GM18508 (cell line): ENCODE measurements around the gene METTL16.

Source experiments
- ATAC-seq: cut with Tn5 transposase; IDR thresholded peaks from one replicate; pipeline ENCODE4 v1.9.1; 2021; ENCODE audit warnings: moderate number of reproducible peaks; ENCODE audit not compliant: insufficient read depth, unreplicated experiment

METTL16 gene

GRCh38 chr17:2419486-2419885 lies 92.2 kb downstream of the METTL16 start:
- ATAC-seq: no peak

DNA sequence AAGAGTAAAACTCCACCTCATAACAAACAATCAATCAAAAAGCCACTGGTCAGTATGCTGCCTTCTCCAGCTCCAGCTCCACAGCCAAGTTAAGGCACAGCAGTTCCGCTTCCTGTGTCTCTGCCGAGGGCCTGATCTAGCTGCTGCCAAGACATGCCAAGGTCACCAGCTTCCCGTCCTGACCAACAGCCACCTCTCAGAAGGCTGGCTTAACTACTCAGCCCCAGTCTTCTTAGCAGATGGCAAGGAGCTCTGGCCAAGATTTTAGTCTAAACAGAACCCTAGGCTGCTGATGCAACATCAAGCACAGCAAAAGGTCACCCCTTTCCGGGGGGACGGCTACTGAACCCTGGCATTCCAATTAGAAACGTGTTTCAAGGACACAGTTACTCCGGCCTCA lies 93.1 kb downstream of the METTL16 start:
- no peak for ATAC-seq

GRCh38 chr17:2416010-2416734 lies 95.5 kb downstream of the METTL16 start:
- no peak for ATAC-seq

- no peak for ATAC-seq
These were observed 96.6 kb downstream of the METTL16 start for GRCh38 chr17:2415081-2415480.

GRCh38 chr17:2414446-2415064 lies 97.1 kb downstream of the METTL16 start:
- ATAC-seq: no peak

GRCh38 chr17:2412561-2413021 lies 99.1 kb downstream of the METTL16 start:
- no peak for ATAC-seq

- no peak for ATAC-seq
These were observed 100.7 kb downstream of the METTL16 start for GRCh38 chr17:2410951-2411350.

DNA sequence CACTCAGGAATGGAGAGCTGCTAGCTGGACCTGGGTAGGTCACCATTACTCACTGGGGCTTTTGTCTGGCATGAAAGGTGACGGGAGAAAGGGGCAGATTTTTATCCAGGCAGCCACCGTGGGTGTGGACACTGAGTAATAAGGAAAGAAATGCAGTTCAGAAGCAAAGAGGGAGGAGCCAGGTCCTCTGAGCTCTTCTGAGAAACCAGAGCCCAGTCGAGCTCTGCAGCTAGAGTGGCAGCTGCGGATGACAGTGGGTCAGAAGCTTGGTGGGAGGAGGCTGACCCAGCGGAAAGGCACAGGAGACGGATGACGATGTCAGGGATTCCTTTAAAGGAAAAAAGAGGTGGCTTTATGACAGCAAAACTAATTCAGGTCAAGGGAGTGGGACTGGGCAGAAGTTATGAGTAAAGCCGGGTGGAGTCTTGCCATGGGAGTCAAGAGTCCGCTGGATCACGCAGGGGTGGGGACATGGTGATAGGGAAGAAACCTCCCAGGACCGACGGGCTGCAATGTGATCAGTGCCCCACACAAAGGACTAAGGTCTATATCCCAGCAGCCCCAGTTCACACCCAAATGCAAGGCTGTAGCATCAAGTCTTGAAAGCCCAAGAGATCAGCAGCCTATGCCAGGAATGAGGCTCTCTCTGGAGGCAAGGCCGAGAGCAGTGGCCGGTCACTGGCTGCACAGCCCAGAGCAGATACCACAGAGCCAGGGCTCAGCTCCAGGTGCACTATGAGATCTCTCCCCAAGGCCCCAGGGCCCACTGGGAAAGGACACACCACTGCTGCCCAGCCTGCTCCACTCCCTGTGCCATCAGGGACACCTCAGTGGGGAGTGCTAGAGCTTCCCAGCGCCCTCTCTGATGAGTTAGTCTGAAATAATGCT lies 104.5 kb downstream of the METTL16 start:
- ATAC-seq: no peak

DNA sequence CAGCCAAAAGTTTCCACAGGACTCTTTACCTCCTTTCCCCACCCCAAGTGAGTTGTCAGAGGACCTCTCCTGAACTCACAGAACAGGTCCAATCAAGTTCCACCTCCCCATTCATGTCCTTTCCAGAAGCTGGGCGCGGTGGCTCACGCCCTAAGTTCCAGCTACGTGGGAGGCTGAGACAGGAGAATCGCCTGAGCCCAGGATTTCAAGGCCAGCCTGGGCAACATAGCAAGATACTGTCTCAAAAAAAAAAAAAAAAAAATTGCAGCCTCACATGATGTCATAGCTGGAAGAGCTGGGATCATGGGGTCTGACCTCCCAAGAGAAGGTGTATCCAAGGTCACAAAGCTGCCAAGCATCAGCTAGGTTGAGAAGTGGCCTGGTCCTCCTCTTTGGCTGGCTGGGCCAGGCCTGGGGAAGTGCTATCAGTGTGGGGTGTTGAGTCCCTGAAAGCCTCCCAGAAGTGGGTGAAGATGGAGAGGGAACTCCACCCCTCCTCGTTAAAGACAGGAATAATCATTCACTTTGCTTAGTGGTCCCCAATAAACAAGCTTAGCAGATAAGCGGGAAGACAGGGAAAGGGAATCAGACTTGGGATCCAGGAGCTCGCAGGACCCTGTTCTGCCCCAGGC lies 105.3 kb downstream of the METTL16 start:
- ATAC-seq: no peak

DNA sequence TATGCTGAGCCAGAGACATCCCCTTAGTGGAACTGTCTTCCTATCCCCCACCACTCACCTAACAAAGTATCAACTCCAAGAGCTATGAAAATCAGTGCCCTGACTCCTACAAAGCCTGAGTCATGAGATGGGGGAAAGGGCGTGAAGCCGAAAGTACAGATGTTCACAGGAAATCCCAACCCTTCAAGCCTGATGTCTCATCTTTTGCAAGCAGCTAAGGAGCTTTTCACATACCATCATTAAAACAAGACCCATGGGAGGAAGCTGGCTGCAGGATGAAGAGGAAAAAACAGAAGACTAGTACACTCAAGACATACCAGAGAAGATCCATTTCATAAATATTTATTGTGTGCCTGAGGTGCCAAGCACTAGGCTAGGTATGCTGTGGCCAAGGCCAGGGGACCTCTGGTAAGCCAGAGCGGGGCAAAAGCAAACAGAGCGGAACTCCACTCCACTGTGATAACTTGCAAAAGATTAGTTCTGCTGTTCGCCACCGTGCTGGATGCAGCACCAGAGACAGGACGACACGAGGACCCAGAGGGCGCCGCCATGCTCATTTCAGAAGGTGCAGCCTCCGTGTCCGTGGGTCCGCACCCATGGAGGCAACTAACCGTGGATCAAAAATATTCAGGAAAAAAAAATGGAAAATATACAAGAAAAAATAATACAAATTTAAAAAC lies 106.3 kb downstream of the METTL16 start:
- no peak for ATAC-seq

DNA sequence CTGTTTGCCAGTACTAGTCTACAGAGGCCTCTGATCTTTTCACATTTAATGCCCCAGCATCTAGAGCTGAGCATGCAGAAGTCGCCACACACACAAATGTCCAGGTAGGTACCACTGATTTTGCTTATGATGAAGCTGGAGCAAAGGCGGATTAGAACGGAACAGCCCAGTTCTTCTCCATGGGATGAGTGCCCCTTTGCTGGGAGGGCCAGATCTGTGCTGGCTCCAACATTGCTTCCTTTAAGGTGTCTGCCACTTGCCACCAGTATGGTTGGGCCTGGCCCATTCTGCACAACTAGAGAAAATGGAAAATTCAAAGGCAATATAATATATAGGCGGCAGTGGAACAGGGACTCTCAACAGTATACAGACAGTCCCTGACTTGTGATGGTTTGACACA lies 108.6 kb downstream of the METTL16 start:
- no peak for ATAC-seq

- ATAC-seq: no peak
These were observed 109.1 kb downstream of the METTL16 start for GRCh38 chr17:2402544-2402943.

DNA sequence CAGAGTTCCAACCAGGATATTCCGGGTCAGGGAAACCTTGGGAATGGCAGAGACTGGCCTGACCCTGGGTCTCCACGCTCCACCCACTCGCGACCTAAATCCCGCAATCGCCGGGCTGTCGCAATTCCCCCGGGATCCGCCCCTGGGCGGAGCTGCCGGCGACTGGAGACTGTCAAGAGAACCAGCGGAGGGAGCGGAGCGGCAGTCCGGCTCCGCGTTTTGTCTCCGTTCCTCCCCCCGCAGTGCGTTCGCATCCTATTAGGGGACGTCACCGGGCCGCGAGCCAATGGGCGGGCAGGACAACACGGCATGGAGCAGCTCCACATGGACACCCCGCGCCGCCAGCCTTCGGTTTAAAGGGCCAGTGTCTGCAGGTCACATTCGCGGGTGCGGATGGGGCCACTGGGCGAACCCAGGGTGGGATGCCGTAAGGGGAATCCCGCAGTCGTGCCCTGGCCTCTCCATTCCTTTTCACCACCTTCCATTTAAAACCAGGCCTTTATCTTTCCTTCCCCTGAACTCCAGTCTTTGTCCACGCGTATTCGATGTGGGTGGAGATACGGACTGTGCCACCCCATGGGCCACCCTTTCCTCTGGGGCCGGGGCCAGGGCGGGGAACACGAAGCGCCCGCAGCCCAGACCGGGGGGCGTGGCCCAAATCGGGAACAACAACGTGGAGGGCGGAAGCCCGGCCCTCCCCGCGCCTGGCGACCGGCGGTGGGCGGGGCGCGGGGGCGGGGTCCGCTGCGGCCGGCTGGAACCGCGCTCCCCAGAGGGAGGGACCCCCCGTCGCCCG lies 110.1 kb downstream of the METTL16 start:
- ATAC-seq: peak; percentile 30

- ATAC-seq: peak; percentile 15
These were observed 110.7 kb downstream of the METTL16 start, which contains the start of gene MNT for GRCh38 chr17:2400877-2401425. MNT (minus strand) TSS chr17:2401060; CDS start chr17:2400712, 348 bp downstream.

- no peak for ATAC-seq
These were observed 111.2 kb downstream of the METTL16 start for GRCh38 chr17:2400474-2400866.

DNA sequence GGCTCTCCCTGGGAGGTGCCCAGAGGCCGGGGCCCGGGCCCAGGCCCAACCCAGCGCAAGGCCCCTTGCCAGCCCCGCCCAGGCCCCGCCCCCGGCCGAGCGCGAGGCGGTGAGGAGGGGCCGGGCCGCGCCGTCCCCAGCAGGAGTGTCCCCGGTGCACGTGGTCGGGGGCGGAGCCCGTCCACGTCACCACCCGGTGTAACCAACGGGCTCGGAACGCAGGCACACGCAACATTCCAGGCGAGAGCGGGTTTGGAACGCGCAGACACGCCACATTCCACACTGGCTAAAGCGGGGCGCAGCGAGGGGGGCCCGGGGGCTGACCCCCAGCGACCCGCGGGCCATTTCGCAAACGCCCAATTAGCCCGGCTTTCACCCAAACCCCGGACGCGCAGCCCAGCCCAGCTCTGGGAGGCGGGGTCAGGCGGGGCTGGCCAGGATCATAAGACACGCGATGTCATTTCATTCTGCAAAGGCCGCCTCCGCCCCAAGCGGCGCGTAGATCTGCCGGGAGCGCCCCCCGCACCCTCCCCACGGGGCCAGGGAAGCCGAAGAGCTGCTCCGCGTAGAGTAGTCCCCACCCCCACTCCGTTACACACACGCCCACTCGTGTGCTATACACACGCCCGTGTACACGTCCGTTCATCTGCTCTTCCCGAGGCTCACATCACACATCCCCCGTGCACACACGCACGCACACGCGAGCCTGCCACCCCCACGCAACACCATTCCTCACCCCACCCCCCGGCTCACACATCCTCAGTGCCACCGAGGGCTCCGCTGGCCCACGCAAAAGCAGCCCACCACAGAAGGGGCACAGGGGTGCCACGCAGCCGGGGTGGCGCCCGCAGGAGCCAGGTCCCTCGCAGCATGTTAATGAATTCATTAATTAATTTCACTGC lies 111.9 kb downstream of the METTL16 start:
- ATAC-seq: no peak

GRCh38 chr17:2398655-2399571 lies 112.8 kb downstream of the METTL16 start:
- ATAC-seq: no peak
